Endothelial cell of umbilical vein (primary cell): ENCODE results near the gene SGCD. TPM values are rescaled to one million over a fixed set of nuclear protein-coding genes. Genes with fewer than 3 reads are reported as not detected.

Experiments used
- BruUV-seq: library from RNA; stranded (reverse); fragments of 400-500 nt; replicated peaks from 2 replicates; lab custom pipeline; 2021; lab: Mats Ljungman, UMichigan
- CTCF ChIA-PET: fragments of 300-600, 350-600 bp; sonication (Branson Sonifier 250); formaldehyde crosslinking; loops from one replicate; lab custom pipeline; 2021; ENCODE audit warnings: antibody characterized with exemption, inconsistent platforms; lab: Charles Lee
- POLR2A ChIA-PET: fragments of 300-600, 350-600 bp; sonication (Branson Sonifier 250); formaldehyde crosslinking; loops from one replicate; lab custom pipeline; 2021; ENCODE audit warnings: antibody characterized with exemption, inconsistent platforms; lab: Charles Lee
- DNase-seq: peaks from one replicate; pipeline ENCODE4 v3.0.0-alpha.2; 2011; ENCODE audit warnings: low read depth, low spot score
- FAIRE-seq: peaks from 2 replicates; lab custom pipeline; 2011; peaks lifted over from hg19 to GRCh38; lab: Jason Lieb, UNC
- H2AFZ ChIP-seq: 2 replicates; pipeline ENCODE4 v1.6.0; 2012; ENCODE audit warnings: low read depth, low read length, control low read depth, inconsistent platforms
- H3K27ac ChIP-seq: 2 replicates; pipeline ENCODE4 v1.5.1; 2011; ENCODE audit warnings: low read depth, mild to moderate bottlenecking, control low read depth, low read length, moderate library complexity; ENCODE audit not compliant: insufficient read depth
- H3K27me3 ChIP-seq, 2 experiments: 2 replicates each; pipeline versions ENCODE4 v1.6.0 to v1.6.1; 2011; ENCODE audit warnings: low read length in 2 of 2, mixed read lengths in 1 of 2; ENCODE audit not compliant: control insufficient read depth in 2 of 2, insufficient read depth in 2 of 2
- H3K36me3 ChIP-seq, 2 experiments: 2 replicates in 1 of 2; 3 replicates in 1 of 2; pipeline ENCODE4 v1.5.1; 2011; ENCODE audit warnings: low read length in 2 of 2, mild to moderate bottlenecking in 1 of 2, moderate library complexity in 1 of 2; ENCODE audit not compliant: control insufficient read depth in 2 of 2, insufficient read depth in 2 of 2; ENCODE audit errors: extremely low read depth in 1 of 2
- H3K4me1 ChIP-seq: 3 replicates; pipeline ENCODE4 v1.5.1; 2011; ENCODE audit warnings: mild to moderate bottlenecking, low read length; ENCODE audit not compliant: control insufficient read depth, insufficient read depth; ENCODE audit errors: extremely low read depth
- H3K4me2 ChIP-seq: 2 replicates; pipeline ENCODE4 v1.6.1; 2011; ENCODE audit warnings: low read length, control low read depth, mixed read lengths; ENCODE audit not compliant: insufficient read depth
- H3K4me3 ChIP-seq, 3 experiments: fragments of 200-600 bp in 1 of 3; sonication (generic), shearing (Covaris generic) in 1 of 3; replicated peaks in 1 of 3; 2 replicates each; pipeline ENCODE4 v1.5.1; 2011 to 2016; ENCODE audit warnings: control low read depth in 3 of 3, low read length in 3 of 3, mild to moderate bottlenecking in 2 of 3, inconsistent platforms in 1 of 3, low read depth in 1 of 3, moderate library complexity in 1 of 3; ENCODE audit not compliant: insufficient read depth in 1 of 3
- H3K79me2 ChIP-seq: 2 replicates; pipeline ENCODE4 v1.6.0; 2012; ENCODE audit warnings: low read length, inconsistent platforms; ENCODE audit not compliant: control insufficient read depth, insufficient read depth
- H3K9ac ChIP-seq: replicated peaks from 2 replicates; pipeline ENCODE3; 2011; ENCODE audit warnings: low read length, control low read depth; ENCODE audit not compliant: insufficient read depth; ENCODE audit errors: extremely low read depth
- H3K9me1 ChIP-seq: replicated peaks from 3 replicates; pipeline ENCODE4 v1.6.0; 2011; ENCODE audit warnings: mild to moderate bottlenecking, low read length; ENCODE audit not compliant: control insufficient read depth, insufficient read depth; ENCODE audit errors: extremely low read depth
- H3K9me3 ChIP-seq: replicated peaks from 2 replicates; pipeline ENCODE4 v1.5.1; 2012; ENCODE audit warnings: low read length, inconsistent platforms; ENCODE audit not compliant: control insufficient read depth, insufficient read depth
- H4K20me1 ChIP-seq: replicated peaks from 2 replicates; pipeline ENCODE3; 2011; ENCODE audit warnings: mild to moderate bottlenecking, low read length; ENCODE audit not compliant: control insufficient read depth, insufficient read depth; ENCODE audit errors: extremely low read depth
- CTCF ChIP-seq, 2 donors: IDR thresholded peaks; 1 replicate in 1 of 2; 2 replicates in 1 of 2; pipeline ENCODE4 v1.5.1; 2011; ENCODE audit warnings: low read length in 2 of 2, mild to moderate bottlenecking in 2 of 2, moderate library complexity in 2 of 2, control low read depth in 1 of 2, inconsistent platforms in 1 of 2, low read depth in 1 of 2; ENCODE audit not compliant: insufficient read depth in 1 of 2; ENCODE audit errors: extremely low read depth in 1 of 2
- EZH2 ChIP-seq: IDR thresholded peaks from 2 replicates; pipeline ENCODE4 v1.6.1; 2012; ENCODE audit warnings: borderline replicate concordance, low read depth, mild to moderate bottlenecking, moderate library complexity, low read length, inconsistent platforms; ENCODE audit not compliant: severe bottlenecking
- FOS ChIP-seq: IDR thresholded peaks from 2 replicates; pipeline ENCODE4 v1.6.1; 2011; ENCODE audit warnings: mild to moderate bottlenecking, low read length, moderate library complexity, borderline replicate concordance; ENCODE audit not compliant: insufficient read depth
- GATA2 ChIP-seq: IDR thresholded peaks from 2 replicates; pipeline ENCODE4 v1.7.0; 2011; ENCODE audit warnings: low read depth, mild to moderate bottlenecking, moderate library complexity, mixed read lengths, low read length; ENCODE audit not compliant: insufficient read length, insufficient read depth
- JUN ChIP-seq: IDR thresholded peaks from 2 replicates; pipeline ENCODE4 v1.6.1; 2011; ENCODE audit warnings: borderline replicate concordance, low read depth; ENCODE audit not compliant: insufficient read length, insufficient read depth
- MAX ChIP-seq: IDR thresholded peaks from 2 replicates; pipeline ENCODE4 v1.6.1; 2011; ENCODE audit not compliant: insufficient read depth, insufficient read length
- MYC ChIP-seq: IDR thresholded peaks from one replicate; pipeline ENCODE4 v1.6.1; 2011; ENCODE audit warnings: mild to moderate bottlenecking, low read depth, low read length
- POLR2A ChIP-seq: IDR thresholded peaks from 2 replicates; pipeline ENCODE4 v1.6.1; 2012; ENCODE audit warnings: low read depth, mild to moderate bottlenecking, control low read depth, low read length
- POLR2AphosphoS5 ChIP-seq: IDR thresholded peaks from 2 replicates; pipeline ENCODE4 v1.6.1; 2012; ENCODE audit warnings: low read depth, mild to moderate bottlenecking, control low read depth, low read length, moderate library complexity; ENCODE audit not compliant: insufficient read depth
- dilution Hi-C: fragments of 300-500 bp; cut with MboI; formaldehyde crosslinking; loops from one replicate; pipeline ENCODE4 v1.15.0; 2019; ENCODE audit warnings: low sequenced_read_pairs; ENCODE audit not compliant: extremely low pct_ligation_motif_present
- intact Hi-C: fragments of 100-400 bp; cut with micrococcal nuclease; formaldehyde crosslinking; loops from one replicate; pipeline ENCODE4 v1.10.0; 2022
- polyA plus RNA-seq, 4 experiments: library from polyadenylated mRNA; depleted of rRNA in 3 of 4; stranded (reverse) in 3 of 4; unstranded in 1 of 4; fragments of >200 nt; gene quantifications; 2 replicates each; pipeline versions ENCODE4 v1.2.1 to v1.2.3, GENCODE V29; 2011 to 2012; ENCODE audit warnings: missing spikeins in 1 of 4
- total RNA-seq: library from RNA; stranded (reverse); gene quantifications from 2 replicates; pipeline ENCODE4 v1.2.3, GENCODE V29; 2021

SGCD gene
- total and polyA plus RNA-seq, 2 donors (not counting 3 experiments of a cell fraction or from before 2014, with no cell fraction given): not detected

- Histone ChIP-seq H2AFZ (no peak overlapping the region), H3K79me2 (no peaks in the 10 kb centered on the region), H3K4me3 (no peak overlapping the region), H3K9ac (no peak overlapping the region), H3K9me1 (peaks cover 2% of the 10 kb centered on the region), H3K36me3 (no peaks in the 10 kb centered on the region), H4K20me1 (no peaks in the 10 kb centered on the region), H3K9me3 (no peaks in the 10 kb centered on the region), H3K27me3 (no peaks in the 10 kb centered on the region), H3K4me1 (no peaks in the 10 kb centered on the region), H3K27ac (no peak overlapping the region), H3K4me2 (no peak overlapping the region)
- intact Hi-C loops: no loop called here
- DNase-seq: no peak
- CTCF ChIA-PET: interaction anchor here (1.0 kb wide), 1 partner anchor 10 kb away, joined by 3 read pairs; no protein-coding TSS in a partner anchor
- dilution Hi-C loops: no loop called here
- no peak for FAIRE-seq
- POLR2A ChIA-PET: interaction anchor here (0.7 kb wide), 1 partner anchor 468 kb away, joined by 3 read pairs; no protein-coding TSS in a partner anchor
- BruUV-seq: no TSS peak
- no peak for TF ChIP-seq POLR2AphosphoS5
- TF ChIP-seq MYC: no peak
- TF ChIP-seq MAX: no peak
- no peak for TF ChIP-seq POLR2A
- TF ChIP-seq CTCF (IDR thresholded peaks at IDR 0.05; ENCODE audit: extremely low read depth in 1 of 2, insufficient read depth in 1 of 2, low read depth in 1 of 2, low read length in 2 of 2): no peak
- TF ChIP-seq GATA2: no peak
- no peak for TF ChIP-seq FOS
- TF ChIP-seq EZH2: no peak
- TF ChIP-seq JUN: no peak
Measured at GRCh38 chr5:156419661-156420060, 92.7 kb downstream of the SGCD start.
